ENCODE results near the gene CSGALNACT2.

DNA sequence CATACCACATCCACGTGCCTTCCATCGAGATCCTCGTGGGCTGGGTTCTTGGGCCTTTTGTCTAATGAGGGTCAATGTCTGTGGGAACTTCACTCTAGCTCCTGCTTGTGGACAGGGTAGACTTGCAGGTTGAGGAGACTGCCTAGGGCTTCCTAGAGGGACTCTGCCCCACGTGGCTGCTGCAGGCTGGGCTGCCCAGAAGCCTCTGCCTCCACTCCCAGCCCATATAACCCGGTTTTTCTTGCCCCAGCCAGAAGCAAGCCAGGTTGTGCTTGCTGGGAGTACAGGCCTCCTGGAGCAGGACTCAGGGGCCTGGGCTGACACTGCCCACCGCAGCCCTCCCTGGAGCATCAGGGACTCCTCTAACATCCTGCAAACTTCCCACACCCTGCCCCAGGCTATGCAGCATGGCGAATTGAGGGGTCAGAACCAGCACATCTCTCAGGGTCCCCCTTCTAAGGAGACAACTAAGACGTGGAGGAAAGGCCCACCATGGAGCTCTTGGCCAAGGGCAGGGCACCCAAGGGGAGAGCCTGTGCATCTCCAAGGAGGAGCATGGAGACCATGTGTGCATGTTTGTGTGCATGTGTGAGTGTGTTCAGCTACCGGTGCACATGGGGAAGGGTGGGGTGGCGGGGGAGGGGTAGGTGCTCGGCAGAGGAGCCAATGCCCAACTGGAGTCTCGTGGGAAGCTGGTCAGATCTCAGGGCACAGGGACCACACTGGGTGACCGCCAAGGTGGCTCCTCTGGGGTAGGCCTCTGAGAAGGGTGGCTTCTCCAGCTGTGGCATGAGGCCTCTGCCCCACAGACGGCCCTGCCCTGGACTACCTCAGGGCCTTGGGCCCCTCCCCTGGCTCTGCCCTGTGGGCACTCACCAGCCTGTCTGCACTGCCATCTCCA, 66.0 kb downstream of the CSGALNACT2 start:
- TF ChIP-seq CTCF (IDR thresholded peaks at IDR 0.05; ENCODE audit: low read depth, low read length, missing input control): no peak
- no peak for TF ChIP-seq YY1 (IDR thresholded peaks at IDR 0.05)
- no peak for TF ChIP-seq REST (IDR thresholded peaks at IDR 0.05)
- TF ChIP-seq RAD21 (IDR thresholded peaks at IDR 0.05): no peak
- no peak for TF ChIP-seq MAX (IDR thresholded peaks at IDR 0.05)
- TF ChIP-seq ZBTB33 (IDR thresholded peaks at IDR 0.05): no peak
- no peak for TF ChIP-seq SP1 (IDR thresholded peaks at IDR 0.05)
- no peak for TF ChIP-seq ATF3 (IDR thresholded peaks at IDR 0.05)
- TF ChIP-seq GABPA (IDR thresholded peaks at IDR 0.05 in 1 of 2, conservative IDR thresholded peaks at IDR 0.05 in 1 of 2): no peak
- TF ChIP-seq FOXA1 (IDR thresholded peaks at IDR 0.05): no peak
- no peak for TF ChIP-seq JUND (IDR thresholded peaks at IDR 0.05)
- TF ChIP-seq NR2F2 (IDR thresholded peaks at IDR 0.05): no peak
- no peak for TF ChIP-seq TAF1 (conservative IDR thresholded peaks at IDR 0.05)
